Keratinocyte (primary cell): Measurements from ENCODE around the gene IFT122.

Source experiments
- CTCF ChIP-seq, 3 experiments: IDR thresholded peaks in 1 of 3; conservative IDR thresholded peaks in 1 of 3; optimal IDR thresholded peaks in 1 of 3; 2 replicates in 2 of 3; 3 replicates in 1 of 3; pipeline versions ENCODE3 to v1.5.1; 2011; ENCODE audit warnings: low read length in 3 of 3, mild to moderate bottlenecking in 3 of 3, moderate library complexity in 2 of 3, control low read depth in 1 of 3, inconsistent platforms in 1 of 3; ENCODE audit not compliant: insufficient read depth in 2 of 3; ENCODE audit errors: extremely low read depth in 1 of 3
- EZH2 ChIP-seq: IDR thresholded peaks from one replicate; pipeline ENCODE4 v1.6.1; 2012; ENCODE audit warnings: inconsistent platforms, mild to moderate bottlenecking, low read length, moderate library complexity

DNA sequence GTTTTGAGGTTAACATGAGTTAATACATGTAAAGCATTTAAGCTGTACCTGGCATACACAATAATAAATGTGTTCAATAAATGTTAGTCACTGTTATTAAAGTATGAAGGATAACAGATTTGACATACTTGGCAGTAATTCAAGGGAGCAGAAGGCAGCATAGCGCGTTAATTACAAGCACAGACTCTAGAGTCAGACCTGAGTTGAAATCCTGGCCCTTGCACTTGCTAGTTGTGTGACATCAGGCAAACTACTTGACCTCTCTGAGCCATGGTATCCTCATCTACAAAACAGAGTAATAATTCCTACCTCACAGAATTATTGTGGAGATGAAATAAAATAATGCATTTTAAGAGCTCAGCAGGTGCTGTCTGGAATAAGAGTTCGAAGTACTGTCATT, 5.4 kb downstream of the IFT122 start:
- TF ChIP-seq CTCF (optimal IDR thresholded peaks at IDR 0.05 in 1 of 3, IDR thresholded peaks at IDR 0.05 in 1 of 3, conservative IDR thresholded peaks at IDR 0.05 in 1 of 3; ENCODE audit: extremely low read depth in 1 of 3, insufficient read depth in 2 of 3, low read length in 3 of 3), result no peak
- no peak for TF ChIP-seq EZH2
